GM19467 (cell line): Measurements from ENCODE around the gene SOX9.

Experiments
- ATAC-seq: cut with Tn5 transposase; IDR thresholded peaks from one replicate; pipeline ENCODE4 v1.9.1; 2021; ENCODE audit warnings: mild to moderate bottlenecking, moderate library complexity; ENCODE audit not compliant: unreplicated experiment

Gene SOX9

GRCh38 chr17:72158895-72159885 is 38.4 kb downstream of the SOX9 start:
- ATAC-seq: no peak

- ATAC-seq: no peak
Measured at GRCh38 chr17:72162569-72162968, 41.7 kb downstream of the SOX9 start.

GRCh38 chr17:72163474-72163873 is 42.7 kb downstream of the SOX9 start:
- ATAC-seq: no peak

GRCh38 chr17:72164158-72164739 is 43.4 kb downstream of the SOX9 start:
- ATAC-seq: no peak

- ATAC-seq: no peak
Measured at GRCh38 chr17:72165192-72165866, 44.5 kb downstream of the SOX9 start.

- ATAC-seq: no peak
Measured at GRCh38 chr17:72165867-72166439, 45.1 kb downstream of the SOX9 start.

GRCh38 chr17:72167593-72167992 is 46.8 kb downstream of the SOX9 start:
- no peak for ATAC-seq

GRCh38 chr17:72169823-72170222 is 49.0 kb downstream of the SOX9 start:
- ATAC-seq: no peak

GRCh38 chr17:72171703-72172667 is 51.2 kb downstream of the SOX9 start:
- no peak for ATAC-seq

GRCh38 chr17:72173499-72174116 is 52.8 kb downstream of the SOX9 start:
- ATAC-seq: no peak

GRCh38 chr17:72175263-72175662 is 54.4 kb downstream of the SOX9 start:
- ATAC-seq: no peak
